ENCODE data around the gene FLAD1.

- TF ChIP-seq CTCF (IDR thresholded peaks at IDR 0.05), result no peak
- TF ChIP-seq MAFK (IDR thresholded peaks at IDR 0.05; ENCODE audit: partially characterized antibody), result peak; percentile 47
- TF ChIP-seq MAZ (IDR thresholded peaks at IDR 0.05; ENCODE audit: borderline replicate concordance, low read depth, low read length), result no peak
- peak; percentile 36; the same call in 1 of the 2 replicates for TF ChIP-seq POLR2A (IDR thresholded peaks at IDR 0.05; ENCODE audit: low read length)
- no peak for TF ChIP-seq E2F6 (IDR thresholded peaks at IDR 0.05; ENCODE audit: borderline replicate concordance, low read depth)
- TF ChIP-seq HDAC2 (IDR thresholded peaks at IDR 0.05), result no peak
- TF ChIP-seq RCOR1 (IDR thresholded peaks at IDR 0.05; ENCODE audit: low read depth, low read length), result no peak
- TF ChIP-seq, protein P1, sequence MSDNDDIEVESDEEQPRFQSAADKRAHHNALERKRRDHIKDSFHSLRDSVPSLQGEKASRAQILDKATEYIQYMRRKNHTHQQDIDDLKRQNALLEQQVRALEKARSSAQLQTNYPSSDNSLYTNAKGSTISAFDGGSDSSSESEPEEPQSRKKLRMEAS (IDR thresholded peaks at IDR 0.05), result no peak; the same call in 1 of the 2 replicates
Observed at GRCh38 chr1:154937085-154937987, 45.8 kb upstream of the FLAD1 start.
